AG20443 (cell line): ENCODE measurements around the gene FOXO3.
"Not testable (repeated sequence)": the region's sequence is repeated elsewhere in the genome, so short reads cannot be mapped to it uniquely, and the experiment has no call there.

Experiments
- DNase-seq: peaks from one replicate; pipeline ENCODE4 v3.0.0; 2012; ENCODE audit warnings: low spot score, mixed read lengths

FOXO3 gene

DNA sequence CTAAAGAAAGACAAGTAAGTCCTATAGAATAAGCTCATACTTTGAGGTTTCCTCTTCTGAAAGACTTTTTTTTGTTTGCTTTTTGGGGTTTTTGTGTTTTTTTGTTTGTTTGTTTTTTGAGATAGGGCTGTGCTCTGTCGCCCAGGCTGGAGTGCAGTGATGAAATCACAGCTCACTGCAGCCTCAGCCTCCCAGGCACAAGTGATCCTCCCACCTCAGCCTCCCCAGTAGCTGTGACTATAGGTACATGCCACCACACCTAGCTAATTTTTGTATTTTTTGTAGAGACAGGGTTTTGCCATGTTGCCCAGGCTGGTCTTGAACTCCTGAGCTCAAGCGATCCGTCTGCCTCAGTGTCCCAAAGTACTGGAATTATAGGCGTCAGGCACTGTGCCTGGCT lies 98.1 kb downstream of the FOXO3 start:
- DNase-seq, result not testable (repeated sequence)

GRCh38 chr6:108660251-108660650 lies 99.5 kb downstream of the FOXO3 start:
- no peak for DNase-seq

- peak; percentile 27 for DNase-seq
Measured at GRCh38 chr6:108661430-108661829, 100.7 kb downstream of the FOXO3 start.

DNA sequence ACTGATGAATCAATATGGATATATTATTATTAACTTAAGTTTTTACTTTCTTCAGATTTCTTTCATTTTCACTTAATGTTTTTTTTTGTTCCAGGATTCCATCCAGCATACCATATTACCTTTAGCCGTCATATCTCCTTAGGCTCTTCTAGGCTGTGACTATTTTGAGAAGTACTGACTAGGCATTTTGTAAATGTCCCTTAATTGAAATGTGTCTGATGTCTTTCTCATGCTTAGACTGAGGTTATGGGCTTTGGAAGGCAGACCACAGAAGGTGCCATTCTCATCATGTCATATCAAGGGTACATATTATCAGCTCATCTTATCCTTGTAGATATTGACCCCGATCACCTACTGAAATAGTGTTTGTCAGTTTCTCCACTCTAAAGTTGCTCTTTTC lies 101.3 kb downstream of the FOXO3 start:
- no peak for DNase-seq

DNA sequence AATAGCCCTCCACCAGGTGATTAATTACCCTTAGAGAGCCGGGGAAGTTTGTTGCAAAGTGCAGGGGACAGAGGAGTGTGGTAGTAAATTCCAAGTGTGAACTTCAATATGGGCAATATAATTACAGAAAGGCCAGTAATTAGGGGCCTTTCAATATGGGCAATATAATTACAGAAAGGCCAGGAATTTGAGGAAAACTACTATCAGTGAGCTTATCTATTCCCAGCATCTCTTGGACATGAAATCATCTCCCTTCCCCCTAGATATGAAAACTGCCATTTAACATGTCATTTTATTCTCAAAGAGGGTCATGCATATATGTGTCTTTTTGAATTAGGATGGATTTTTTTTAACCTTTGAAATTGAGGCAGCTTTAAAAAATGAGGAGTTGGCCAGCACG lies 102.0 kb downstream of the FOXO3 start:
- DNase-seq, result no peak

DNA sequence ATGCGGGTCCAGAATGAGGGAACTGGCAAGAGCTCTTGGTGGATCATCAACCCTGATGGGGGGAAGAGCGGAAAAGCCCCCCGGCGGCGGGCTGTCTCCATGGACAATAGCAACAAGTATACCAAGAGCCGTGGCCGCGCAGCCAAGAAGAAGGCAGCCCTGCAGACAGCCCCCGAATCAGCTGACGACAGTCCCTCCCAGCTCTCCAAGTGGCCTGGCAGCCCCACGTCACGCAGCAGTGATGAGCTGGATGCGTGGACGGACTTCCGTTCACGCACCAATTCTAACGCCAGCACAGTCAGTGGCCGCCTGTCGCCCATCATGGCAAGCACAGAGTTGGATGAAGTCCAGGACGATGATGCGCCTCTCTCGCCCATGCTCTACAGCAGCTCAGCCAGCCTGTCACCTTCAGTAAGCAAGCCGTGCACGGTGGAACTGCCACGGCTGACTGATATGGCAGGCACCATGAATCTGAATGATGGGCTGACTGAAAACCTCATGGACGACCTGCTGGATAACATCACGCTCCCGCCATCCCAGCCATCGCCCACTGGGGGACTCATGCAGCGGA lies 102.9 kb downstream of the FOXO3 start:
- not testable (repeated sequence) for DNase-seq

DNA sequence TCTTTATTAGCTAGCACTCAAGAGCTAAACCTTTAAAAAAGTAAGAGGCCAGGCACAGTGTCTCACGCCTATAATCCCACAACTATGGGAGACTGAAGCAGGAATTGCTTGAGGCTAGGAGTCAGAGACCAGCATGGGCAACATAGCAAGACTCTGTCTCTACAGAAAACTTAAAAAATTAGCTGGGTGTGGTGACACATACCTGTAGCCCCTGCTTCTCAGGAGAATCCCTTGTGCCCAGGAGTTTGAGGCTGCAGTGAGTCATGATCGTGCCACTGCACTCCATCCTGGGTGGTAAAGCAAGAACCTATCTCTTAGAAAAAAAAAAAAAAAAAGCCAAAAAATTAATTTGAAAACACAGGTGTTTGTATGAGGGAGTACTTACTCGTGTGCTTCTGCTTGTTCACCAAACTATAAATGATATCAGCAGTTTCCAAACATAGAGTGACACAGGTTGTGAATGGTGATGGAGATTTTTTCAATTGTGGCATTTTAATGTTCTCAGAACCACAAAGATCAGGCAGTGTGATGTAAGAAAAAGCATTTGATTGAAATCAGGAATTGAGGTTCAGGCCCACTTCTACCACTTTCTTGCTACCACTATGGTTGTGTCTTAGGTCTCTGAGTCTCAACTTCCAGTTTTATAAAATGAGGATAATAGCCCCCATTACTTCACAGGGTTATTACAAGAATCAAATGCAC lies 104.9 kb downstream of the FOXO3 start:
- no peak for DNase-seq

- no peak for DNase-seq
Measured at GRCh38 chr6:108666656-108667260, 106.0 kb downstream of the FOXO3 start.

- DNase-seq, result peak; percentile 32
Measured at GRCh38 chr6:108667993-108668392, 107.3 kb downstream of the FOXO3 start.

DNA sequence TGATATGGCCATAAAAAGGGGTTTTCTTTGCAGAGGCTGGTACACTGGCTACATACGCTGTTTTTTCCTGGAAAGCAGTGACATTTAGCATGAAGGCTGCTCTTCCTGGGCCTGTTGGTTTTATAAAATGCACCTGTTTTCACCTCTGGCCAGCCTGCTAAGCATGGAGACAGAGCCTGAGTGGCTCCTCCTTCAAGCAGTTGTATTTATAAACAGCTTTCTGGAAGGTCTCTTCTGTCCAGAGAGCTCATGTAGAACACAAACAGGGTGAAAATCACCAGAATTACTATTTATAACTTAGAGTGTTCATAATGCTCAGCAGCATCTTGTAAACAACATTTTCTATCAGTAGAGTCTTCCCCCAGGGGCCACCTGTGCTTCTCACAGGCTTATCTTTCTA lies 109.0 kb downstream of the FOXO3 start:
- no peak for DNase-seq

DNA sequence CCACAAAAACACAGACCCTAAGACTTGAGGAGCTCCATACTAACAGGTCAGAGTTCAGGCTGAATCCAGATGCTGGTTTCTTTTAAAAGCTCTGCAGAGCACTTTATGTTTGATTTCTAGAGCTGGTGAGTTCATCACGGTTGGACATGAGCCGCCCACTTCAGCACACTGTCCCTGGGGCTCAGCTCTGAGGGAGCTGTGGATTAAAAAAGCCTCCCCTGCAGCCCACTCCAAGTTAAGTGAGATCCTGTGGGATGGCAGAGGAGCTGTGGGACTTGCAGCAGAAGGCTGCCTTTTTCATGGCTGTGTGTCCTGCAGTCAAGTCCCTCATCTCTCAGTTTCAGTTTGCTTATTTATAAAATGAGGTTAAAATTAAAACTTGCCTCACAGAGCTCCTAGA lies 110.5 kb downstream of the FOXO3 start:
- no peak for DNase-seq

GRCh38 chr6:108671790-108672189 lies 111.1 kb downstream of the FOXO3 start:
- no peak for DNase-seq

- DNase-seq, result no peak
Measured at GRCh38 chr6:108672641-108673040, 111.9 kb downstream of the FOXO3 start.

DNA sequence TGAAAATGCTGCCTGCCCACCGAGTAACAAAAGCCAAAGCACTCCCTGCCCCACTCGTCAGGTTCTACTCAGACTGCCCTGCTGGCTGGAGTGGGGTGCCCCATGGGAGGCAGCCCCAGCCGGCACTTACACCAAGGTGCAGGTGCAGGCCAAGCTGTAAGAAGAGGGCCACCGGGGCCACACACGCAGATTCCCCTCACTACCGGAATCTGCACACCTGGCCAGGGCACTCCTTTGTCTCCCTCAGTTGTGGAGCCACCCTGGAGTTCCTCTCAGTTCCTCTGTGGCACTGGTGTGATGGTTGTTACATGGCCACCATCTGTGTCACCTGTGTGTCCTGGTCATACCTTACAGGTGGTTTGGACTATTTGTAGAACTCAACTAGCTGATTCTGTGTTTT lies 112.4 kb downstream of the FOXO3 start:
- DNase-seq, result no peak

DNA sequence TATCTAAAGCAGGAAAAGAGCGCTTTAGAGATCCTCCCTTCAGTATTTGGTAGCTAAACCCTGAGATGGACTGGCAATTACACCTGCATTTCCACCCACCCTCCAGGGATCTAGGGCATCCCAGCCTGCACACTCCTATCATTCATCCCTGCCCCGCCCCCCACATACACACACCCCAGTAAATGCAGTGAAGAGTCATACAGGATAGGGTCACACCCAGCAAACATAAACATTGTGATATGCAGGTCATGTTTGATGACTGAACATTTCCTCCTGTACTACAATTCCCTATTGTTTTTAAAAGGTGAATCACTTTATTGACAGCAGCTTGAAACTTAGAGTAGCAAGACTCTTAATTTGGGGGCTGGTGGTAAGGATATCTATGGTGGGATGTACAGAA lies 112.9 kb downstream of the FOXO3 start:
- no peak for DNase-seq

DNA sequence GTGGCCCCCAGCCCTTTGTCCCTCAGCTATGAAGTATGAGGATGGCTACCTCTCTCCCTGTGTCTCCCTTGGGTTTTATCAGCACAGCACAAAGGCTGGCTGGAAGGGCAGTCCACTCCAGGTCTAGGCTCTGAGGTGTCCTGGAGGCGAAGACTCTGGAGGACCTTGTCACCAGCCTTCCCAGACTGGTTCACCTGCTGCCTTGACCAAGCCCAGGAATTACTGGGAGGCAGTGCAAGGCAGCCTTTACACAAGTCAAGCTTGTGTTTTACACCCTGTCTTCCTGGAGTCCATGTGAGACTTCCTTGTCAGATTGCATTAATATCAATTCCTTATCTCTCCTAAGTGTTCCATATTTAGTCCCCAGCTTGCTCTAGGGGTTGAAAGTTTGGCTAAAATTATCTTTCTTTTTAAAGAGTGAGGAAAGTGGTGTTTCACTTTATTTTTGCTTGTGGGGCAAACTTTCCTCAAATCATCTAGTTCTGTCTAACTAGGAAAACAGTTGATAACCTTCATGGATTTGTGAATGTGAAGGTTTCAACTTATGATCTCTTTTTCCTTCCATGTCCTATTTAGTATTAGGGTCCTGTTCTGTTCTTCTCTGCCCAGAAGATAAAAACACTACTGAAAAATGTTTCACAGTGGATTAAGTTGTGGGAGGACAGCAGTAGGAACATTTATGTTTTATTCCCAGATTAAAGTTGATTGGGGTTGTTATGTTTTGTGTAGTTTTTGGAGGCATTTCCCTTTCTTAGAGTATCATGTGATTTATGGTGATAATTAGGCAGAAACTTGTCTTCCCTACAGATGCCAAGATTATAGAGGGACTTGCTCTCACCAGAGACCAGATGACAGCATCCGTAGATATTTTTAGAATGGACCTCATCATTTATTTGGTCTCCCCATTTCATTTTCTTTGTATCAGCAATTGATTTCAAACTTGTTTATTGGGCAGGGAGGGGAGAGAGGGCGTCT lies 114.8 kb downstream of the FOXO3 start:
- no peak for DNase-seq

GRCh38 chr6:108676555-108676954 lies 115.8 kb downstream of the FOXO3 start:
- no peak for DNase-seq

GRCh38 chr6:108677357-108677756 lies 116.6 kb downstream of the FOXO3 start:
- no peak for DNase-seq

- DNase-seq, result no peak
Measured at GRCh38 chr6:108677894-108678293, 117.2 kb downstream of the FOXO3 start.

DNA sequence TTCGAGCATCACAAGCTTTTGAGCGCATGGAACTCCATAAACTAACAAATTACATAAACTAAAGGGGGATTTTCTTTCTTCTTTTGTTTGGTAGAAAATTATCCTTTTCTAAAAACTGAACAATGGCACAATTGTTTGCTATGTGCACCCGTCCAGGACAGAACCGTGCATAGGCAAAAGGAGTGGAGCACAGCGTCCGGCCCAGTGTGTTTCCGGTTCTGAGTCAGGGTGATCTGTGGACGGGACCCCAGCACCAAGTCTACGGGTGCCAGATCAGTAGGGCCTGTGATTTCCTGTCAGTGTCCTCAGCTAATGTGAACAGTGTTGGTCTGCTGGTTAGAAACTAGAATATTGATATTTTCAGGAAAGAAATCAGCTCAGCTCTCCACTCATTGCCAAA lies 119.6 kb downstream of the FOXO3 start:
- DNase-seq, result not testable (repeated sequence)

DNA sequence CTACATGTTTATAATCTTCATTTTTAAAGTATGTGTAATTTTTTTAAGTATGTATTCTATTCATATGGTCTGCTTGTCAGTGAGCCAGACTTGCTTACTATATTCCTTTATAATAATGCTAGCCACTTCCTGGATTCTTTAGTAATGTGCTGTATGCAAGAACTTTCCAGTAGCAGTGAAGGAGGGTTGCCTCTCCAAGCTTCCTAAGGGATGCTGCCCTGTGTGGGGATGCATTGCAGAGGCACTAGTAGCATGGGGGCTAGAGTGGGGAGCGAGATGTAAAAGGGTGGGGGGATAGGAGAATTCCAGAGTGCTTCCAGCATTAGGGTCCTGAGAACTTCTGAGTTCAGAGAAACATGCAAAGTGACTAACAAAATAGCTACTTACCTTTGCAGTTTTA lies 121.0 kb downstream of the FOXO3 start:
- not testable (repeated sequence) for DNase-seq

- not testable (repeated sequence) for DNase-seq
Measured at GRCh38 chr6:108682383-108683119, 121.8 kb downstream of the FOXO3 start.
